ENCODE measurements around the gene FILIP1L.

- TF ChIP-seq EZH2phosphoT487 (IDR thresholded peaks at IDR 0.05; ENCODE audit: low read length), result no peak
- TF ChIP-seq CTCF (IDR thresholded peaks at IDR 0.05; ENCODE audit: low read length), result no peak
- no peak for TF ChIP-seq EZH2 (optimal IDR thresholded peaks at IDR 0.05; ENCODE audit: low read depth, low read length)
Observed at GRCh38 chr3:100163787-100164186, 49.5 kb upstream of the FILIP1L start.

Data from MM.1S (cell line).